Adipocyte (in vitro differentiated cells): ENCODE results near the gene SPSB1.
A peak's percentile ranks its signal among the peaks of the same experiment; 100 is the strongest.

ENCODE experiments used
- DNase-seq: peaks from one replicate; pipeline ENCODE4 v3.0.0-alpha.2; 2015; ENCODE audit warnings: low read depth
- H3K27me3 ChIP-seq: replicated peaks from 2 replicates; pipeline ENCODE4 v1.7.0; 2013; ENCODE audit warnings: mild to moderate bottlenecking, low read length, moderate library complexity; ENCODE audit not compliant: control insufficient read depth, insufficient read depth
- H3K36me3 ChIP-seq: 2 replicates; pipeline ENCODE4 v1.7.0; 2013; ENCODE audit warnings: low read length, mild to moderate bottlenecking, moderate library complexity; ENCODE audit not compliant: control insufficient read depth, insufficient read depth, severe bottlenecking
- H3K4me1 ChIP-seq: 2 replicates; pipeline ENCODE4 v1.7.0; 2013; ENCODE audit warnings: mild to moderate bottlenecking, low read length, moderate library complexity; ENCODE audit not compliant: control insufficient read depth, insufficient read depth
- H3K4me3 ChIP-seq: 2 replicates; pipeline ENCODE4 v1.7.0; 2013; ENCODE audit warnings: mild to moderate bottlenecking, low read length, moderate library complexity
- H3K9ac ChIP-seq: 2 replicates; pipeline ENCODE4 v1.7.0; 2013; ENCODE audit warnings: mild to moderate bottlenecking, low read length, moderate library complexity
- H3K9me3 ChIP-seq: 2 replicates; pipeline ENCODE4 v1.7.0; 2013; ENCODE audit warnings: mild to moderate bottlenecking, low read length, moderate library complexity; ENCODE audit not compliant: control insufficient read depth

Gene SPSB1

GRCh38 chr1:9410737-9411297 lies 118.1 kb downstream of the SPSB1 start:
- DNase-seq: no peak
- H3K4me3 ChIP-seq: no peak overlapping the region
- peaks cover 33% of the 10 kb centered on the region for H3K4me1 ChIP-seq

GRCh38 chr1:9413071-9413876 lies 120.6 kb downstream of the SPSB1 start:
- H3K27me3 ChIP-seq: peaks cover 4% of the 10 kb centered on the region
- H3K9ac ChIP-seq: peak overlapping the region; percentile 80
- no peaks in the 10 kb centered on the region for H3K9me3 ChIP-seq
- DNase-seq: peak; percentile 72
- H3K4me3 ChIP-seq: peak overlapping the region; percentile 53
- no peaks in the 10 kb centered on the region for H3K36me3 ChIP-seq
- peaks cover 33% of the 10 kb centered on the region for H3K4me1 ChIP-seq

More at GRCh38 chr1:9410737-9411297, 118.1 kb downstream of the SPSB1 start:
- Histone ChIP-seq H3K9ac (no peak overlapping the region), H3K27me3 (no peaks in the 10 kb centered on the region), H3K9me3 (no peaks in the 10 kb centered on the region), H3K36me3 (no peaks in the 10 kb centered on the region)

DNA sequence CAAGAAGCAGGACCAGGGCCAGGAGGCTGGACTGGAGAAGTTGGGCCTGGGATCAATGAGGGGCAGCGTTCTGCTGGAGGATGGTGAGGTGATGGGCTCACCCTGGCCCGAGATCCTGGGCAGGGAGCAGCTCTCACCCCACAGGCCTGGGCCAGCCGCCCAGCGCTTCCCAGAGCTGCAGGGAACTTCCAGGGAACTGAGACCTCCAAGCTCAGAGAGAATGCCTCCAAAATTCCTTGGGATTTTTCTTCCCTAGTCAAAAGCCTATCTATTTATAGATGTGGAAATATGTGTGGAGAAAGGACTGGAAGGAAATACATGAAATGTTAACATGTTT lies 121.2 kb downstream of the SPSB1 start:
- peaks cover 4% of the 10 kb centered on the region for H3K27me3 ChIP-seq
- peaks cover 33% of the 10 kb centered on the region for H3K4me1 ChIP-seq
- no peaks in the 10 kb centered on the region for H3K9me3 ChIP-seq
- H3K9ac ChIP-seq: peak overlapping the region; percentile 80
- no peaks in the 10 kb centered on the region for H3K36me3 ChIP-seq
- DNase-seq: peak; percentile 72
- H3K4me3 ChIP-seq: peak overlapping the region; percentile 53

GRCh38 chr1:9416506-9416905 lies 123.8 kb downstream of the SPSB1 start:
- H3K9me3 ChIP-seq: no peaks in the 10 kb centered on the region
- H3K9ac ChIP-seq: no peak overlapping the region
- H3K4me1 ChIP-seq: peaks cover 28% of the 10 kb centered on the region
- DNase-seq: no peak
- peaks cover 8% of the 10 kb centered on the region for H3K27me3 ChIP-seq
- H3K36me3 ChIP-seq: no peaks in the 10 kb centered on the region
- no peak overlapping the region for H3K4me3 ChIP-seq

DNA sequence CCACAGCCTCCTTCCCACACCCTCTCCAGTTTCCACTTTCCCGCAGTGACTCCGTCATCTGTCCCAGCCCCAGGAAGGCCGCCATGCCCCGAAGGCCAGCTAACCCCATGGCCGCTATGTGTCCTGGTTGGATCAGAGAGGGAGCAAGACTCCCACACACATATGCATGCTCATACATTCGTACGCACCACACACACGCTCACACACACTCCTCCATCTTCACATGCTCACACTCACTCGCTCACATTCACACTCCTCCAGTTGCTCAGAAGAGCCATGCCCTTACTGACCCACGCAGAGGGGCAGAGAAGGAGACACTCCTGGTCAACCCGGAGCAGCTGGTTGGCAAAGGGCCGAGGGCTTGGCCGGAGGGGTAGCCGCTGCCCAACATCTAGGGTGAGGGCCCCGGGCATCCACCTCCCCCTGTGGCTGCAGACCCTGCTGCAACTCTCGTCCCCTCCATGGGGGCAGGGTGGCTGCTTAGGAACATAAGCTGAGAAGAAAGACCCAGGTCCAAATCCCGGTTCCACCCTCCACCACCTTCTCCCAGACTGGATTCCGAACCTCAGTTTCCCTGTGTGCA lies 124.3 kb downstream of the SPSB1 start:
- no peak for DNase-seq
- H3K36me3 ChIP-seq: no peaks in the 10 kb centered on the region
- H3K27me3 ChIP-seq: peaks cover 8% of the 10 kb centered on the region
- H3K9ac ChIP-seq: no peak overlapping the region
- H3K4me1 ChIP-seq: peaks cover 28% of the 10 kb centered on the region
- H3K4me3 ChIP-seq: no peak overlapping the region
- H3K9me3 ChIP-seq: no peaks in the 10 kb centered on the region

GRCh38 chr1:9417695-9418094 lies 125.0 kb downstream of the SPSB1 start:
- H3K4me1 ChIP-seq: peaks cover 24% of the 10 kb centered on the region
- H3K36me3 ChIP-seq: no peaks in the 10 kb centered on the region
- no peak overlapping the region for H3K9ac ChIP-seq
- no peaks in the 10 kb centered on the region for H3K9me3 ChIP-seq
- no peak for DNase-seq
- H3K4me3 ChIP-seq: no peak overlapping the region
- peaks cover 13% of the 10 kb centered on the region for H3K27me3 ChIP-seq

GRCh38 chr1:9418851-9419250 lies 126.2 kb downstream of the SPSB1 start:
- H3K36me3 ChIP-seq: no peaks in the 10 kb centered on the region
- no peak overlapping the region for H3K4me3 ChIP-seq
- no peaks in the 10 kb centered on the region for H3K9me3 ChIP-seq
- peaks cover 22% of the 10 kb centered on the region for H3K27me3 ChIP-seq
- DNase-seq: no peak
- no peak overlapping the region for H3K9ac ChIP-seq
- H3K4me1 ChIP-seq: peaks cover 14% of the 10 kb centered on the region
